HEK293 (cell line): Measurements from ENCODE around the gene AFF1.

Source experiments
- TCF7L2 ChIP-seq: IDR thresholded peaks from 2 replicates; pipeline ENCODE4 v1.6.1; 2011; ENCODE audit warnings: low read depth, mild to moderate bottlenecking, inconsistent platforms, low read length, moderate library complexity, borderline replicate concordance
- ZBTB1 ChIP-seq: fragments of 450-650 bp; formaldehyde crosslinking; IDR thresholded peaks from 2 replicates; pipeline ENCODE4 v1.5.1; 2016; ENCODE audit warnings: missing biosample characterization, missing genetic modification characterization
- ZFP37 ChIP-seq: fragments of 450-650 bp; formaldehyde crosslinking; IDR thresholded peaks from 2 replicates; pipeline ENCODE4 v1.5.1; 2016; ENCODE audit warnings: missing biosample characterization, missing genetic modification characterization
- ZNF311 ChIP-seq: fragments of 450-650 bp; formaldehyde crosslinking; IDR thresholded peaks from 2 replicates; pipeline ENCODE4 v1.5.1; 2017; ENCODE audit warnings: missing biosample characterization, missing genetic modification characterization, borderline replicate concordance
- ZNF514 ChIP-seq: fragments of 450-650 bp; formaldehyde crosslinking; IDR thresholded peaks from 2 replicates; pipeline ENCODE4 v1.5.1; 2016; ENCODE audit warnings: missing biosample characterization, missing genetic modification characterization
- ZNF623 ChIP-seq: fragments of 450-650 bp; formaldehyde crosslinking; IDR thresholded peaks from 2 replicates; pipeline ENCODE4 v1.5.1; 2016; ENCODE audit warnings: missing biosample characterization, missing genetic modification characterization
- ZNF626 ChIP-seq: fragments of 450-650 bp; sonication (Bioruptor Pico); formaldehyde crosslinking; IDR thresholded peaks from 2 replicates; pipeline ENCODE4 v1.5.1; 2018; ENCODE audit warnings: missing biosample characterization, missing genetic modification characterization, inconsistent platforms
- TF ChIP-seq, protein P1 (sequence below): fragments of 450-650 bp; formaldehyde crosslinking; IDR thresholded peaks from 2 replicates; pipeline ENCODE4 v1.5.1; 2016; ENCODE audit warnings: missing biosample characterization, missing genetic modification characterization
- TF ChIP-seq, protein P2 (sequence below): fragments of 450-650 bp; formaldehyde crosslinking; IDR thresholded peaks from 2 replicates; pipeline ENCODE4 v1.5.1; 2016; ENCODE audit warnings: missing biosample characterization, missing genetic modification characterization
- TF ChIP-seq, protein P3 (sequence below): fragments of 450-650 bp; formaldehyde crosslinking; IDR thresholded peaks from 2 replicates; pipeline ENCODE4 v1.5.1; 2016; ENCODE audit warnings: missing biosample characterization, missing genetic modification characterization, low read depth
- TF ChIP-seq, protein P4 (sequence below): fragments of 450-650 bp; formaldehyde crosslinking; IDR thresholded peaks from 2 replicates; pipeline ENCODE4 v1.5.1; 2016; ENCODE audit warnings: missing biosample characterization, missing genetic modification characterization
- TF ChIP-seq, protein P5 (sequence below): fragments of 450-650 bp; IDR thresholded peaks from 2 replicates; pipeline ENCODE4 v1.5.1; 2018; ENCODE audit warnings: missing biosample characterization, missing genetic modification characterization

DNA sequence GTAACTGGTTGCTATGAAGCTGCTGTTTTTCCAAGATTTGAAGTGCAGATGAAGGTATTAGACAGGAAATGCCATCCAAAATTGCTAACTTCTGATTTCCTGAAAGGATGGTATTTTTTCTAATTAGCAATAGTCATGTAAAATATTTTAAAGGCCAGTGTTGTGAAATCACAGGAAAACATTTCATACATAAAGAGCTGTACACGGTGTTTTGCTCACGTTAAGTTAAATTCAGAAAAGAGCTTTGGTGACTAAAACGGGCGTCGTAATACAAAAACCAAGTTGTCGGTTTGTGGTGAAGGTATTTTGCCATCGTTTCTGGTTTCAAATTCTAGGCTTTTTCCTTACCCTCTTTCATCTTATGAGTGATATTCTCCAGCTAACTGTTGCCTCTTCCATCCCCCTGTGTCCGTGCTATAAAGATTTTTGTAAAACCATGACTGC, 39.8 kb downstream of the AFF1 start:
- TF ChIP-seq, protein P1, sequence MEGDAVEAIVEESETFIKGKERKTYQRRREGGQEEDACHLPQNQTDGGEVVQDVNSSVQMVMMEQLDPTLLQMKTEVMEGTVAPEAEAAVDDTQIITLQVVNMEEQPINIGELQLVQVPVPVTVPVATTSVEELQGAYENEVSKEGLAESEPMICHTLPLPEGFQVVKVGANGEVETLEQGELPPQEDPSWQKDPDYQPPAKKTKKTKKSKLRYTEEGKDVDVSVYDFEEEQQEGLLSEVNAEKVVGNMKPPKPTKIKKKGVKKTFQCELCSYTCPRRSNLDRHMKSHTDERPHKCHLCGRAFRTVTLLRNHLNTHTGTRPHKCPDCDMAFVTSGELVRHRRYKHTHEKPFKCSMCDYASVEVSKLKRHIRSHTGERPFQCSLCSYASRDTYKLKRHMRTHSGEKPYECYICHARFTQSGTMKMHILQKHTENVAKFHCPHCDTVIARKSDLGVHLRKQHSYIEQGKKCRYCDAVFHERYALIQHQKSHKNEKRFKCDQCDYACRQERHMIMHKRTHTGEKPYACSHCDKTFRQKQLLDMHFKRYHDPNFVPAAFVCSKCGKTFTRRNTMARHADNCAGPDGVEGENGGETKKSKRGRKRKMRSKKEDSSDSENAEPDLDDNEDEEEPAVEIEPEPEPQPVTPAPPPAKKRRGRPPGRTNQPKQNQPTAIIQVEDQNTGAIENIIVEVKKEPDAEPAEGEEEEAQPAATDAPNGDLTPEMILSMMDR: no peak
- TF ChIP-seq, protein P2, sequence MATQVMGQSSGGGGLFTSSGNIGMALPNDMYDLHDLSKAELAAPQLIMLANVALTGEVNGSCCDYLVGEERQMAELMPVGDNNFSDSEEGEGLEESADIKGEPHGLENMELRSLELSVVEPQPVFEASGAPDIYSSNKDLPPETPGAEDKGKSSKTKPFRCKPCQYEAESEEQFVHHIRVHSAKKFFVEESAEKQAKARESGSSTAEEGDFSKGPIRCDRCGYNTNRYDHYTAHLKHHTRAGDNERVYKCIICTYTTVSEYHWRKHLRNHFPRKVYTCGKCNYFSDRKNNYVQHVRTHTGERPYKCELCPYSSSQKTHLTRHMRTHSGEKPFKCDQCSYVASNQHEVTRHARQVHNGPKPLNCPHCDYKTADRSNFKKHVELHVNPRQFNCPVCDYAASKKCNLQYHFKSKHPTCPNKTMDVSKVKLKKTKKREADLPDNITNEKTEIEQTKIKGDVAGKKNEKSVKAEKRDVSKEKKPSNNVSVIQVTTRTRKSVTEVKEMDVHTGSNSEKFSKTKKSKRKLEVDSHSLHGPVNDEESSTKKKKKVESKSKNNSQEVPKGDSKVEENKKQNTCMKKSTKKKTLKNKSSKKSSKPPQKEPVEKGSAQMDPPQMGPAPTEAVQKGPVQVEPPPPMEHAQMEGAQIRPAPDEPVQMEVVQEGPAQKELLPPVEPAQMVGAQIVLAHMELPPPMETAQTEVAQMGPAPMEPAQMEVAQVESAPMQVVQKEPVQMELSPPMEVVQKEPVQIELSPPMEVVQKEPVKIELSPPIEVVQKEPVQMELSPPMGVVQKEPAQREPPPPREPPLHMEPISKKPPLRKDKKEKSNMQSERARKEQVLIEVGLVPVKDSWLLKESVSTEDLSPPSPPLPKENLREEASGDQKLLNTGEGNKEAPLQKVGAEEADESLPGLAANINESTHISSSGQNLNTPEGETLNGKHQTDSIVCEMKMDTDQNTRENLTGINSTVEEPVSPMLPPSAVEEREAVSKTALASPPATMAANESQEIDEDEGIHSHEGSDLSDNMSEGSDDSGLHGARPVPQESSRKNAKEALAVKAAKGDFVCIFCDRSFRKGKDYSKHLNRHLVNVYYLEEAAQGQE (tag by site-specific recombination): no peak
- no peak for TF ChIP-seq ZNF514 (tag by site-specific recombination)
- TF ChIP-seq, protein P3, sequence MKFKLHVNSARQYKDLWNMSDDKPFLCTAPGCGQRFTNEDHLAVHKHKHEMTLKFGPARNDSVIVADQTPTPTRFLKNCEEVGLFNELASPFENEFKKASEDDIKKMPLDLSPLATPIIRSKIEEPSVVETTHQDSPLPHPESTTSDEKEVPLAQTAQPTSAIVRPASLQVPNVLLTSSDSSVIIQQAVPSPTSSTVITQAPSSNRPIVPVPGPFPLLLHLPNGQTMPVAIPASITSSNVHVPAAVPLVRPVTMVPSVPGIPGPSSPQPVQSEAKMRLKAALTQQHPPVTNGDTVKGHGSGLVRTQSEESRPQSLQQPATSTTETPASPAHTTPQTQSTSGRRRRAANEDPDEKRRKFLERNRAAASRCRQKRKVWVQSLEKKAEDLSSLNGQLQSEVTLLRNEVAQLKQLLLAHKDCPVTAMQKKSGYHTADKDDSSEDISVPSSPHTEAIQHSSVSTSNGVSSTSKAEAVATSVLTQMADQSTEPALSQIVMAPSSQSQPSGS (tag by site-specific recombination): no peak
- TF ChIP-seq ZNF626 (tag by site-specific recombination): no peak
- no peak for TF ChIP-seq ZNF623 (tag by site-specific recombination)
- TF ChIP-seq, protein P4, sequence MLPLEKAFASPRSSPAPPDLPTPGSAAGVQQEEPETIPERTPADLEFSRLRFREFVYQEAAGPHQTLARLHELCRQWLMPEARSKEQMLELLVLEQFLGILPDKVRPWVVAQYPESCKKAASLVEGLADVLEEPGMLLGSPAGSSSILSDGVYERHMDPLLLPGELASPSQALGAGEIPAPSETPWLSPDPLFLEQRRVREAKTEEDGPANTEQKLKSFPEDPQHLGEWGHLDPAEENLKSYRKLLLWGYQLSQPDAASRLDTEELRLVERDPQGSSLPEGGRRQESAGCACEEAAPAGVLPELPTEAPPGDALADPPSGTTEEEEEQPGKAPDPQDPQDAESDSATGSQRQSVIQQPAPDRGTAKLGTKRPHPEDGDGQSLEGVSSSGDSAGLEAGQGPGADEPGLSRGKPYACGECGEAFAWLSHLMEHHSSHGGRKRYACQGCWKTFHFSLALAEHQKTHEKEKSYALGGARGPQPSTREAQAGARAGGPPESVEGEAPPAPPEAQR (tag by site-specific recombination): no peak
- no peak for TF ChIP-seq ZNF311 (tag by site-specific recombination)
- TF ChIP-seq, protein P5, sequence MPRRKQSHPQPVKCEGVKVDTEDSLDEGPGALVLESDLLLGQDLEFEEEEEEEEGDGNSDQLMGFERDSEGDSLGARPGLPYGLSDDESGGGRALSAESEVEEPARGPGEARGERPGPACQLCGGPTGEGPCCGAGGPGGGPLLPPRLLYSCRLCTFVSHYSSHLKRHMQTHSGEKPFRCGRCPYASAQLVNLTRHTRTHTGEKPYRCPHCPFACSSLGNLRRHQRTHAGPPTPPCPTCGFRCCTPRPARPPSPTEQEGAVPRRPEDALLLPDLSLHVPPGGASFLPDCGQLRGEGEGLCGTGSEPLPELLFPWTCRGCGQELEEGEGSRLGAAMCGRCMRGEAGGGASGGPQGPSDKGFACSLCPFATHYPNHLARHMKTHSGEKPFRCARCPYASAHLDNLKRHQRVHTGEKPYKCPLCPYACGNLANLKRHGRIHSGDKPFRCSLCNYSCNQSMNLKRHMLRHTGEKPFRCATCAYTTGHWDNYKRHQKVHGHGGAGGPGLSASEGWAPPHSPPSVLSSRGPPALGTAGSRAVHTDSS (tag by site-specific recombination): no peak
- no peak for TF ChIP-seq TCF7L2
- no peak for TF ChIP-seq ZBTB1
- no peak for TF ChIP-seq ZFP37
